Ascending aorta (tissue), 2 donors: ENCODE results near the gene TMTC2. TPM values are rescaled to one million over a fixed set of nuclear protein-coding genes. Genes with fewer than 3 reads are reported as not detected.

Experiments
- DNase-seq, 2 donors: peaks; one replicate each; pipeline ENCODE4 v3.0.0-alpha.2; 2019; ENCODE audit warnings: low spot score in 2 of 2
- H3K27ac ChIP-seq, 2 donors: fragments of 200-600 bp; sonication (generic); one replicate each; pipeline ENCODE4 v1.5.1; 2016 to 2017; ENCODE audit warnings: mild to moderate bottlenecking in 1 of 2
- H3K27me3 ChIP-seq: fragments of 200-600 bp; sonication (generic); one replicate; pipeline ENCODE4 v1.5.1; 2017
- H3K36me3 ChIP-seq, 2 donors: fragments of 200-600 bp; sonication (generic); one replicate each; pipeline ENCODE4 v1.5.1; 2016
- H3K4me1 ChIP-seq, 2 donors: fragments of 200-600 bp; sonication (generic); one replicate each; pipeline ENCODE4 v1.5.1; 2016 to 2017; ENCODE audit warnings: mild to moderate bottlenecking in 1 of 2
- H3K4me3 ChIP-seq, 2 donors: fragments of 200-600 bp; sonication (generic); one replicate each; pipeline ENCODE4 v1.5.1; 2016 to 2017; ENCODE audit warnings: mild to moderate bottlenecking in 1 of 2
- H3K9me3 ChIP-seq, 2 donors: fragments of 200-600 bp; sonication (generic); one replicate each; pipeline ENCODE4 v1.5.1; 2016
- CTCF ChIP-seq, 3 experiments: fragments of 200-600 bp in 2 of 3; fragments of 450-650 bp in 1 of 3; sonication (generic) in 2 of 3; IDR thresholded peaks; one replicate each; pipeline ENCODE4 v1.5.1; 2016 to 2019; ENCODE audit warnings: antibody characterized with exemption in 3 of 3, mild to moderate bottlenecking in 1 of 3, moderate library complexity in 1 of 3
- intact Hi-C: fragments of 100-400 bp; cut with DNase I; formaldehyde crosslinking; loops from one replicate; pipeline ENCODE4 v1.15.1; 2023
- total RNA-seq: library from RNA; depleted of rRNA; stranded (reverse); fragments of >200 nt; gene quantifications from one replicate; pipeline ENCODE4 v1.1.0, GENCODE V29; 2016

TMTC2 gene
- total RNA-seq, 1 donor from 2014 or later: 6.8 TPM

GRCh38 chr12:82746668-82747067 lies 60.0 kb downstream of the TMTC2 start:
- H3K27ac ChIP-seq: no peak overlapping the region
- H3K9me3 ChIP-seq: no peaks in the 10 kb centered on the region
- TF ChIP-seq CTCF (IDR thresholded peaks at IDR 0.05): no peak
- no peaks in the 10 kb centered on the region for H3K36me3 ChIP-seq
- H3K4me1 ChIP-seq: no peaks in the 10 kb centered on the region
- no peaks in the 10 kb centered on the region for H3K27me3 ChIP-seq
- no peak overlapping the region for H3K4me3 ChIP-seq
- intact Hi-C loops: no loop called here
- DNase-seq: no peak

GRCh38 chr12:82749015-82749414 lies 62.3 kb downstream of the TMTC2 start:
- no peak for TF ChIP-seq CTCF (IDR thresholded peaks at IDR 0.05)
- H3K36me3 ChIP-seq: no peaks in the 10 kb centered on the region
- DNase-seq: no peak
- no peak overlapping the region for H3K27ac ChIP-seq
- H3K4me1 ChIP-seq: no peaks in the 10 kb centered on the region
- H3K27me3 ChIP-seq: no peaks in the 10 kb centered on the region
- intact Hi-C loops: no loop called here
- H3K9me3 ChIP-seq: no peaks in the 10 kb centered on the region
- no peak overlapping the region for H3K4me3 ChIP-seq

- H3K4me3 ChIP-seq: no peak overlapping the region
- intact Hi-C loops: no loop called here
- TF ChIP-seq CTCF (IDR thresholded peaks at IDR 0.05): no peak
- no peaks in the 10 kb centered on the region for H3K4me1 ChIP-seq
- H3K27ac ChIP-seq: no peak overlapping the region
- no peaks in the 10 kb centered on the region for H3K27me3 ChIP-seq
- no peaks in the 10 kb centered on the region for H3K36me3 ChIP-seq
- no peaks in the 10 kb centered on the region for H3K9me3 ChIP-seq
- no peak for DNase-seq
These were observed 68.2 kb downstream of the TMTC2 start for GRCh38 chr12:82754856-82755255.

- intact Hi-C loops: no loop called here
- TF ChIP-seq CTCF (IDR thresholded peaks at IDR 0.05): no peak
- no peaks in the 10 kb centered on the region for H3K36me3 ChIP-seq
- H3K27me3 ChIP-seq: no peaks in the 10 kb centered on the region
- H3K9me3 ChIP-seq: no peaks in the 10 kb centered on the region
- no peak overlapping the region for H3K4me3 ChIP-seq
- no peak overlapping the region for H3K27ac ChIP-seq
- no peaks in the 10 kb centered on the region for H3K4me1 ChIP-seq
- DNase-seq: no peak
These were observed 69.6 kb downstream of the TMTC2 start for GRCh38 chr12:82756303-82756702.

GRCh38 chr12:82757059-82757458 lies 70.4 kb downstream of the TMTC2 start:
- no peak overlapping the region for H3K4me3 ChIP-seq
- no peak for TF ChIP-seq CTCF (IDR thresholded peaks at IDR 0.05)
- H3K27ac ChIP-seq: no peak overlapping the region
- no peaks in the 10 kb centered on the region for H3K4me1 ChIP-seq
- DNase-seq: no peak
- H3K27me3 ChIP-seq: no peaks in the 10 kb centered on the region
- no peaks in the 10 kb centered on the region for H3K36me3 ChIP-seq
- intact Hi-C loops: no loop called here
- no peaks in the 10 kb centered on the region for H3K9me3 ChIP-seq

GRCh38 chr12:82757656-82758055 lies 71.0 kb downstream of the TMTC2 start:
- TF ChIP-seq CTCF (IDR thresholded peaks at IDR 0.05): no peak
- DNase-seq: no peak
- H3K27me3 ChIP-seq: no peaks in the 10 kb centered on the region
- H3K9me3 ChIP-seq: no peaks in the 10 kb centered on the region
- H3K27ac ChIP-seq: no peak overlapping the region
- no peaks in the 10 kb centered on the region for H3K4me1 ChIP-seq
- H3K36me3 ChIP-seq: no peaks in the 10 kb centered on the region
- intact Hi-C loops: no loop called here
- no peak overlapping the region for H3K4me3 ChIP-seq
